ENCODE data around the gene TBC1D22A. TPM values are rescaled to one million over a fixed set of nuclear protein-coding genes. Genes with fewer than 3 reads are reported as not detected.

Gene TBC1D22A
- total RNA-seq, 1 donor from 2014 or later = 24.2 TPM

DNA sequence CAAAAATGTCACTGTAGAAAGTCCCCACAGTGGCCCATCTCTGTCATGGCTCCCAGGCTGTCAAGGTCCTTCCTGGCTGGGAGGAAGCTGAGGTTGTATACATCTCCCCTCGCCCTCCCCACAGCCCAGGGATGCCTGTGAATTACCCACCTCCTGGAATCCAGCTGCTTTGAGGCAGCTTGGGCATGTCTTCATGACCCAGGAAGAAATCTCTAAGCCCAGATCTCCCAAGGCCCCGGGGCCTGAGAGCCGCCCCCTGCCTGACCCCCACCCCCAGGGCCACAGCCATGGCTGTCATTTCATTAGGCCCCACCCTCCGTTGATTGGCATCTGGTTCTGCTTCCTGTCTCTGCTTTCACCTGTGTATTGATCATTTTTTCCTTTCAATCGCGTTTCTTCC lies 207.5 kb downstream of the TBC1D22A start:
- Mint-ChIP-seq H3K27me3 (ENCODE audit: low read depth, unreplicated experiment) (no peaks in the 10 kb centered on the region), H3K4me3 (ENCODE audit: unreplicated experiment) (no peak overlapping the region), H3K4me1 (ENCODE audit: low read depth, unreplicated experiment) (peaks cover 17% of the 10 kb centered on the region), H3K36me3 (ENCODE audit: low read depth, unreplicated experiment) (peaks cover 7% of the 10 kb centered on the region), H3K27ac (ENCODE audit: unreplicated experiment) (no peak overlapping the region), H3K9me3 (ENCODE audit: unreplicated experiment) (no peaks in the 10 kb centered on the region)
- no peak for TF ChIP-seq EZH2 (IDR thresholded peaks at IDR 0.05; ENCODE audit: insufficient read depth, low read length)
- TF ChIP-seq, protein P1, sequence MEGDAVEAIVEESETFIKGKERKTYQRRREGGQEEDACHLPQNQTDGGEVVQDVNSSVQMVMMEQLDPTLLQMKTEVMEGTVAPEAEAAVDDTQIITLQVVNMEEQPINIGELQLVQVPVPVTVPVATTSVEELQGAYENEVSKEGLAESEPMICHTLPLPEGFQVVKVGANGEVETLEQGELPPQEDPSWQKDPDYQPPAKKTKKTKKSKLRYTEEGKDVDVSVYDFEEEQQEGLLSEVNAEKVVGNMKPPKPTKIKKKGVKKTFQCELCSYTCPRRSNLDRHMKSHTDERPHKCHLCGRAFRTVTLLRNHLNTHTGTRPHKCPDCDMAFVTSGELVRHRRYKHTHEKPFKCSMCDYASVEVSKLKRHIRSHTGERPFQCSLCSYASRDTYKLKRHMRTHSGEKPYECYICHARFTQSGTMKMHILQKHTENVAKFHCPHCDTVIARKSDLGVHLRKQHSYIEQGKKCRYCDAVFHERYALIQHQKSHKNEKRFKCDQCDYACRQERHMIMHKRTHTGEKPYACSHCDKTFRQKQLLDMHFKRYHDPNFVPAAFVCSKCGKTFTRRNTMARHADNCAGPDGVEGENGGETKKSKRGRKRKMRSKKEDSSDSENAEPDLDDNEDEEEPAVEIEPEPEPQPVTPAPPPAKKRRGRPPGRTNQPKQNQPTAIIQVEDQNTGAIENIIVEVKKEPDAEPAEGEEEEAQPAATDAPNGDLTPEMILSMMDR (IDR thresholded peaks at IDR 0.05; ENCODE audit: insufficient read depth, low read depth, low read length) = no peak
- no peaks in the 10 kb centered on the region for H3K36me3 ChIP-seq (ENCODE audit: insufficient read depth, low read length)
- H4K20me1 ChIP-seq (ENCODE audit: insufficient read depth, low read length) = peaks cover 39% of the 10 kb centered on the region
- H3K4me2 ChIP-seq (ENCODE audit: low read length) = no peak overlapping the region
- no peaks in the 10 kb centered on the region for H3K27me3 ChIP-seq (ENCODE audit: insufficient read depth, low read length)
- H3K4me3 ChIP-seq (ENCODE audit: insufficient read depth, low read depth, low read length) = no peak overlapping the region
- H2AFZ ChIP-seq (ENCODE audit: low read depth, low read length) = no peak overlapping the region
- peaks cover 3% of the 10 kb centered on the region for H3K4me1 ChIP-seq (ENCODE audit: insufficient read depth, low read length)
- FAIRE-seq (no peak), DNase-seq (ENCODE audit: low read depth) (no peak)
- no peaks in the 10 kb centered on the region for H3K79me2 ChIP-seq (ENCODE audit: insufficient read depth, low read length)
- H3K27ac ChIP-seq (ENCODE audit: low read depth, low read length) = no peak overlapping the region
- no peaks in the 10 kb centered on the region for H3K9me3 ChIP-seq (ENCODE audit: insufficient read depth, low read depth, low read length)
- H3K9ac ChIP-seq (ENCODE audit: low read length) = no peak overlapping the region

DNA sequence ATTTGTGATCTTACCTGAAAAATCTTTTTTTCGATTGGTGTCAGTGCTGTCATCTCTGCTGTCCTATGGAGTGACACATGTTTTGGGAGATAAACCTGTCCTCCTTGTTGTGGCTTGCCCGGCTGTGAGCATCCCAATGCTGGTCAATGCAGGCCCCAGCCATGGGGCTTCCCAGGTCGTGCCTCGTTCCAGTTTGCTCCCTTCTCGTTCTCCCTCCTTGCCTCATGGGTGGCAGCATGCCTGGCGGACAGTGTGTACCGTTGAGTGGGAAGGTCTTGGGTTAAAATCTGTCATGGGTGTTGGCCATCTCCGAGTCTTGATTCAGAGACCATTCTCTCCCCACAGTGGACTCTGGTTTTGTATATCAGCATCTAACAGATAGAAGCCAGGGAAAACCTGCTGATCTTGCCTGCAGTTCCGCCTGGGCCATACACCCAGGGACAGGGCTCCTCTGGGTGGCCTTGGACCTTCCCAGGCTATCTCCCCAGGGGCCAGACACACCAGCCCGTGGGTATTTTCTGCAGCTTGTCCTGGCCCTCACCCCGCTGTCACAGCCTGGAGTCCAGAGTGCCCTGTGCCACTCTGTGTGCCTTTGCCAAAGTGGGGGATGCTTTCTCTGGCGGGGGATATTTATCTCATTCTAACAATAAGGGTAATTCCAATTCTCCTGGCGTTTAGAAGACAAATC lies 208.1 kb downstream of the TBC1D22A start:
- no peak overlapping the region for H3K4me3 ChIP-seq (ENCODE audit: insufficient read depth, low read depth, low read length)
- no peak for DNase-seq (ENCODE audit: low read depth)
- no peaks in the 10 kb centered on the region for H3K9me3 ChIP-seq (ENCODE audit: insufficient read depth, low read depth, low read length)
- H3K4me1 Mint-ChIP-seq (ENCODE audit: low read depth, unreplicated experiment) = peaks cover 19% of the 10 kb centered on the region
- H3K36me3 ChIP-seq (ENCODE audit: insufficient read depth, low read length) = no peaks in the 10 kb centered on the region
- no peaks in the 10 kb centered on the region for H3K9me3 Mint-ChIP-seq (ENCODE audit: unreplicated experiment)
- H4K20me1 ChIP-seq (ENCODE audit: insufficient read depth, low read length) = peaks cover 33% of the 10 kb centered on the region
- no peak overlapping the region for H3K27ac Mint-ChIP-seq (ENCODE audit: unreplicated experiment)
- peaks cover 11% of the 10 kb centered on the region for H3K36me3 Mint-ChIP-seq (ENCODE audit: low read depth, unreplicated experiment)
- H2AFZ ChIP-seq (ENCODE audit: low read depth, low read length) = no peak overlapping the region
- no peak overlapping the region for H3K9ac ChIP-seq (ENCODE audit: low read length)
- no peak for TF ChIP-seq EZH2 (IDR thresholded peaks at IDR 0.05; ENCODE audit: insufficient read depth, low read length)
- TF ChIP-seq, protein P1 (IDR thresholded peaks at IDR 0.05; ENCODE audit: insufficient read depth, low read depth, low read length) = no peak
- H3K79me2 ChIP-seq (ENCODE audit: insufficient read depth, low read length) = no peaks in the 10 kb centered on the region
- no peak for FAIRE-seq
- H3K4me1 ChIP-seq (ENCODE audit: insufficient read depth, low read length) = peaks cover 3% of the 10 kb centered on the region
- H3K4me2 ChIP-seq (ENCODE audit: low read length) = no peak overlapping the region
- H3K4me3 Mint-ChIP-seq (ENCODE audit: unreplicated experiment) = no peak overlapping the region
- no peaks in the 10 kb centered on the region for H3K27me3 Mint-ChIP-seq (ENCODE audit: low read depth, unreplicated experiment)
- no peaks in the 10 kb centered on the region for H3K27me3 ChIP-seq (ENCODE audit: insufficient read depth, low read length)
- H3K27ac ChIP-seq (ENCODE audit: low read depth, low read length) = no peak overlapping the region

DNA sequence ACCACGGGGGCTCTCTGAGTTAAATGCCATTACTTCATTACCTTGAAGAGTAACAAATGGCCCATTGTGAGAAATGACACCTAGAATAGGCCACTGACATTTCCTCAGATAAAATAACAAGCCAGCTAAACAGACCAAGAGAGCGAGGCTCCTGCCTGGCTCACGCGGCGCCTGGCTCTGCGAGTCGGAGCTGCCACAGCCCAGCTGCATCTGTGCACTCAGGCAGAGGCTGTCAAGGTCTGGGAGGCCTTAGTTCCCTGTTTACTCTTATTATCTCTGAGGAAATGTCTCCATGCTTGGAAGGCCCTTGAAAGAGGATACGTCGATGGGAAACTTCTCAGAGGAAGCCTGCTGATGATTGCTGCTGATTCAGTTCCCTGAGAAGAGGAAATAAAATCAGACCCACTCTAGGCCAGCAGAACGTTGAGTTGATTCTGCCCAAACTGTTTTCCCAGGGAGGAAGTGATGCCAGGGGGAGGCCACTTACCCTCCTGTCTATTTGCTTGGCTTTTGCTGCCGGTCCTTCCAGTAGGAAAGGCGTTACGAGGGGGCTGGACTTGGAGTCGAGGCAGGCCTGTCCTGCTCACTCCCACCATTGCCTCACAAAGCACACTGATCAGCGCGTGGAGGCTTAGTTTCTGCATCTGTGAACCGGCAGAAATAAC lies 208.8 kb downstream of the TBC1D22A start:
- no peak overlapping the region for H3K27ac Mint-ChIP-seq (ENCODE audit: unreplicated experiment)
- no peak overlapping the region for H2AFZ ChIP-seq (ENCODE audit: low read depth, low read length)

More for the DNA sequence above, 208.8 kb downstream of the TBC1D22A start:
- H3K4me1 ChIP-seq (ENCODE audit: insufficient read depth, low read length) = peaks cover 3% of the 10 kb centered on the region
- H3K9ac ChIP-seq (ENCODE audit: low read length) = no peak overlapping the region
- Mint-ChIP-seq H3K27me3 (ENCODE audit: low read depth, unreplicated experiment) (no peaks in the 10 kb centered on the region), H3K9me3 (ENCODE audit: unreplicated experiment) (no peaks in the 10 kb centered on the region), H3K4me1 (ENCODE audit: low read depth, unreplicated experiment) (peaks cover 16% of the 10 kb centered on the region), H3K36me3 (ENCODE audit: low read depth, unreplicated experiment) (peaks cover 9% of the 10 kb centered on the region), H3K4me3 (ENCODE audit: unreplicated experiment) (no peak overlapping the region)
- H3K4me3 ChIP-seq (ENCODE audit: insufficient read depth, low read depth, low read length) = no peak overlapping the region
- H3K4me2 ChIP-seq (ENCODE audit: low read length) = no peak overlapping the region
- peak; percentile 12 for DNase-seq (ENCODE audit: low read depth)
- no peak overlapping the region for H3K27ac ChIP-seq (ENCODE audit: low read depth, low read length)
- no peaks in the 10 kb centered on the region for H3K27me3 ChIP-seq (ENCODE audit: insufficient read depth, low read length)
- no peaks in the 10 kb centered on the region for H3K79me2 ChIP-seq (ENCODE audit: insufficient read depth, low read length)
- no peak for FAIRE-seq
- H3K36me3 ChIP-seq (ENCODE audit: insufficient read depth, low read length) = no peaks in the 10 kb centered on the region
- H4K20me1 ChIP-seq (ENCODE audit: insufficient read depth, low read length) = peaks cover 28% of the 10 kb centered on the region
- H3K9me3 ChIP-seq (ENCODE audit: insufficient read depth, low read depth, low read length) = no peaks in the 10 kb centered on the region
- TF ChIP-seq, protein P1 (IDR thresholded peaks at IDR 0.05; ENCODE audit: insufficient read depth, low read depth, low read length) = no peak
- TF ChIP-seq EZH2 (IDR thresholded peaks at IDR 0.05; ENCODE audit: insufficient read depth, low read length) = no peak

All from astrocyte (in vitro differentiated cells and primary cell).